ENCODE data around the gene PPARG.
"Not testable (repeated sequence)": the region's sequence is repeated elsewhere in the genome, so short reads cannot be mapped to it uniquely, and the experiment has no call there.

PPARG gene

GRCh38 chr3:12288182-12289129 lies at the start of gene PPARG:
PPARG (plus strand) TSS chr3:12289070; CDS start chr3:12379712, 90,642 bp downstream.
- no peak for DNase-seq

DNA sequence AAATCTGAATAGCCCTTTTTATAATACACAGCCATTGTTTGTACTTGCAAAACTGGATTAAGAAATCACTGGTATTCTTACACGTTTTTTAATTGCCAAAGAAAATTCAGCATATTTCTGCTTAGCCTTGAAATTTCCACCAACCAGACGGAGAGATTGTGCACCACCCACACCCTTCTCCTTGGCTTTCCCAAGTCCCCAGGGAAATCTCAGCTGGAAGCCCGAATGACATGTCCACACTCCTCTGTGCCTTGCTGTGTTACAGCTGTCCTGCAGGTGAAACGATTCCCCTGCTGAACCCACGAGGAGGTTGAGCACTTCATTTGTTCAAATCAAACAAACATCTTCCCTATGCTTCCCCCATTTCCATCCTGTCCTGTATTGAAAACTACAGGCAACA lies 49.6 kb upstream of the PPARG start:
- peak; percentile 5 for DNase-seq

DNA sequence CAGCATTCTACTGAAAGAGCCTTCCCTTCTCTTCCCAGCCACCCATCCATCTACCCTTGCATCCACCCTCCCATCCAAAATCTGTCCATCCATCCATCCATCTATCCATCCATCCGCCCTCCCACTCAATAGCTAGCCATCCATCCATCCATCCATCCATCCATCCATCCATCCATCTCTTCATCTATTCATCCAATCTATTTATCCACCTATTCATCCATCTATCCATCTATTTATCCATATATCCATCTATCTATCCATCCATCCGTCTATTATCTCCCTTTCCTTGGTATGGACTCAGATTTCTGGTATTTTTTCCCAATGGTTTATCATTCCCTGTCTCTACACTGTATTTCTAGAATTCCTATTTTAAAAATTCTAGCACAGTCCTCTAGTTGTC lies 46.1 kb upstream of the PPARG start:
- DNase-seq: no peak

- no peak for DNase-seq
These were observed 42.2 kb upstream of the PPARG start for GRCh38 chr3:12246497-12247163.

GRCh38 chr3:12247411-12247810 lies 41.5 kb upstream of the PPARG start:
- DNase-seq: no peak

DNA sequence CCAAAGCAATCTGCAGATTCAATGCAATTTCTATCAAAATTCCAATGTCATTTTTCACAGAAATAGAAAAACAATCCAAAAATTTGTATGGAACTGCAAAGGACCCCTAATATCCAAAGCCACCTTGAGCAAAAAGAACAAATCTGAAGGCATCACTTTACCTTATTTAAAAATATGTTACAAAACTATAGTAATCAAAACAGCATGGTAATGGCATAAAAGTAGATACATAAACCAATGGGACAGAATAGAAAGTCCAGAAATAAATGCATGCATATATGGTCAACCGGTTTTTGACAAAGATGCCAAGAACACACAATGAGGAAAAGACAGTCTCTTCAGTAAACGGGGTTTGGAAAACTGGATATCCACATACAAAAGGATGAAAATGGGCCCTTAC lies 39.4 kb upstream of the PPARG start:
- no peak for DNase-seq

DNA sequence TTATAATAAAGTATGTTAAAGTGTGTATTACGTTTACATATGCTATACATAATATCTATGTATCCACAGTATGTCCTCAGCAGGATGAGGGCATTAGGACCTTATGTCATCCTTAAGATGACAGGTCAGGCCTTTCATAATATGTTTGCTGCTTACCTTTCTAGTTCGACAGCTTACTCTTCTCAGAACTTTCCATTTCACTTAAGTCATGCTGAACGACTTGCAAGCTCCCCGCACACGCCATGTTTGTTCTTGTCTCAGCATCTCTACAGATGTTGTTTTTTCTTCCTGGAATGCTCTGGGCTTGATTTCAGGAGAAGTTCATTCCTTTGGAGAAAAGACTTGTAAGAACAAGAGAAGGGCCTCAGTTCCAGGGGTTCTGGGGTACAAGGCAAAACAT lies 36.0 kb upstream of the PPARG start:
- DNase-seq: no peak

DNA sequence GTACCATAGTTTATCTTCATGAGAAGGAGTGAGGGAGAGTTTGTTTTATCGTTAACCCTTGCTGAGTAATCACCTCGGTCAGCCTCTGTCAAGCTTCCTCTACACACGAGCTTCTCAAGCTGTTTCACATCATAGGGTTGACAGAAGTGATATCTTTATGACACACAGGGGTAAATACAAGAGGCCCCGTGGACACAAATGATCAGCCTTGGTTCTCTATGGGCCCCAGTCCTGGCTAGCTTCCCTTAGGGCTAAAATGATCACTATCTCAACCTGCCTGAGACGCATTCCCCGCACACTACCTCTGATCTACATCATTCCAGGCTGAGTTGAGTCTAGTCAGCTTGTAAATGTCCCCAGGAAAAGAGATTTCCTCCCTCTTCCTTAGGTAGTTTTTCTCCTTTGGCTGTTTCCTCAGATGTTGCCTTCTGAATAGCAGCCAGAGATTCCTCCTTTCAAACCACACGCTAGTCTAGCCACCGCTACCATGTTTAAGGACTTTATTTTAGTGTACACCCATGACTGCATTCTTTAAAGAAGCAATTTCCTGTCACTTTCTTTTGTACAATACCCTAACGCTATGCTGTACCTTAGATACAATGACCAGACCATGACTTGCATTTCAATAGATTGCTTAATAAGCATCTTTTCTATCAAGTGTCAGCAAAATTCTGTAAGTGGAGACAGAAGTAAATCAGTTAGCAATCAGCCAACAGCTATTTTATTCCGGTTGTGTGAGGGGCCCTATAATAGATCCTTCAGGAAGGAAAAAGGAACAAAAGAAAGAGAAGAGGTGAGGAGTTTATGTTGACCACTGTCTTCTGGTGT lies 35.1 kb upstream of the PPARG start:
- no peak for DNase-seq

GRCh38 chr3:12255393-12255792 lies 33.5 kb upstream of the PPARG start:
- DNase-seq: no peak

DNA sequence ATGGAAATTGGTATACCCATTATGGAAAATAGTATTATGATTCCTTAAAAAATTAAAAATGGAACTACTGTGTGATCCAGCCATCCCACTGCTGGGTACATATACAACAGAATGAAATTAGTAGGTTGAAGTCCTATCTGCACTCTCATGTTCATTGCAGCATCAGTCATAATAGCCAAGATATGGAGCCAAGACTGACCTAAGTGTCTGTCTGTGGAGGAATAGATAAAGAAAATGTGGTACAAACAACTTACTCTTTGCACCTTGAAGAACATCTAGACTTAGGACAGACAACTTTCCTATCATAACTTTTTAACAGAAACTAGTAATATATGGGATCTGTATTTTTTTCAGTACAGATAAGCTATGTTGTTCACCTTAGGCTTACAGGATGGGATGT lies 30.0 kb upstream of the PPARG start:
- DNase-seq: no peak

- DNase-seq: not testable (repeated sequence)
These were observed 26.7 kb upstream of the PPARG start for GRCh38 chr3:12262173-12262572.

- DNase-seq: no peak
These were observed 23.4 kb upstream of the PPARG start for GRCh38 chr3:12265508-12265907.

GRCh38 chr3:12266038-12266437 lies 22.8 kb upstream of the PPARG start:
- DNase-seq: no peak

- no peak for DNase-seq
These were observed 21.4 kb upstream of the PPARG start for GRCh38 chr3:12267376-12268030.

DNA sequence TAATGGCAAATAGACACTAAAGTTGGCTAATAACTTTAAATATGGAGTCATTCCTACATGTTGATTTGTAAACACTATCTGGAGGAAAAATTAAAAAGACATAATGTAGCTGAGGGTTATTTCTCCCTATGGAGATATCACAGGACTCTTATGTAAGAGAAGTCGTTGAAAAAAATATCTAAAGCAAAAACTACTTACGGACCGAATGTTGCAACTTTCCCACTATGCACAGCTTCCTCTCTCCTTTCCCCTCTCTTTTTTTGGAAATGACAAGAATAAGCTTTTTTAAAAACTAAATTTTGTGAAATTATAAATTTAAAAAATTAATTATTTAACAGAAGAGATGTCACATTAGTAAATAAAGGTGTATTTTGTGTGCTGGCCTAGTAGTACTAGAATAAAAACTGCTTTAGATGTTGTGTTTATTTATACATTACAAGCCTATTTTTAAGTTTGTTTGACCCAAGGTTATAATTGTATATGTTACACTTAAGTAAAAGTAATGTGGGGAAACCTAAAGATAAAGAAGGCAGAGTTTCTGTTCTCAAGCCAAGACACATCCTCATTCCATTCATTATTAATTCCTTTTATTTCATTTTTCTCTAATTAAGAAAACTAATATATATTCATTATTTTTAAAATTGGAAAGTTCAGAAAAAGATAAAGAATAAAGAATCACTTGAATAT lies 20.7 kb upstream of the PPARG start:
- DNase-seq: no peak

DNA sequence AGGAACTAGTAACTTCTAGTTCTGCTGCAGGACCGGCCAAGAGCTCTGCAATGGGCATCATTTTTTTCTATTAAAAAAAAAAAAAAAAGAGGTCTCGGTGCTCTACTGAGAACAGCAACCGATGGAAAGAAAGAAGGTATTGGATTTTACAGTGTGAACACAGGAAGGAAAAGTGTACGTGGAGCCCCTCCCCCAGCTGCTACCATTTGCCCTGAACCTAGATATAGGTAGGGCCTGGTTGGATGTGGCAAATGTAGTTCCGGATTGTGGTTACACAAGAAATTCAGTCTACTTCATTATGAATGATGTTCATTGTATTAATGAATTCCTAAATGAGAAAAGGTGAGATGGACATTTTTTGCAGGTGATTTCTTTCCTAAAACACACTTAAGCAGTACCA lies 17.9 kb upstream of the PPARG start:
- DNase-seq: no peak

- no peak for DNase-seq
These were observed 15.7 kb upstream of the PPARG start for GRCh38 chr3:12273045-12273695.

DNA sequence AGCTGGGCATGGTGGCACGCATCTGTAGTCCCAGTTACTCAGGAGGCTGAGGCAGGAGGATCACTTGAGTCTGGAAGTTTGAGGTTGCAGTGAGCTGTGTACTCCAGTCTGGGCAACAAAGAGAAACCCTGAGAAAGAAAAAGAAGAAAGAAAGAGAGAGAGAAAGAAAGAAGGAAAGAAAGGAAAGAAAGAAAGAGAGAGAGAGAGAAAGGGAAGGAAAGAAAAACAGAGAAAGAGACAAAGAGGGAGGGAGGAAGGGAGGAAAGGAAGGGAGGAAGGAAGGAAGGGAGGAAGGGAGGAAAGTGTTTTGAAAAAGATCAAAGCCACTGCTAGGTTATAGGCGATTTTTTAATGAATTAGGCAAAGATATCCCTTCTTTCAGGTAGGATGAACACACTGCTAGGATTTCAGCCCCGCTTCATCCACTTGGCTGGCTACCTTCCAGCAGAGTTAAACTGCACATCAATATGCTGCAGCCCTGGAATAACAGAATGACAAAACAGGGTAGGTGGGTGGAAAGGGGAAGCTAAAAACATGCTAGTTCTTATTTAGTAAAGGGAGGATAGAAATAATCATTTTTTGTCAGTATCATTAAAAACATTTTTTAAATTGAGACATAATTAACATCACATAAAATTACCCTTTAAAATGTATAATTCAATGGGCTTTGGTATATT lies 12.8 kb upstream of the PPARG start:
- DNase-seq: no peak

DNA sequence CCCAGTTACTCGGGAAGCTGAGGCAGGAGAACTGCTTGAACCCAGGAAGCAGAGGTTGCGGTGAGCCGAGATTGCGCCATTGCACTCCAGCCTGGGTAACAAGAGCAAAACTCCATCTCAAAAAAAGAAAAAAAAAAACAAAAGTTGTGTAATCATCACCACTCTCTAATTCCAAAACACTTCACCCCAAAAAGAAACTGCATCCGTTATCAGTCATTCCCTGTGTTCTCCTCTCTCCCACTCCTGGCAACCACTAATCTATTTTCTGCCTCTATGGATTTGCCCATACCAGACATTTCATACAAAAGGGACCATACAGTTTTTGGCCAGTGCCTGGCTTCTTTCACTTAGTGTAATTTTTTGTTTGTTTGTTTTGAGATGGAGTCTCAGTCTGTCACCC lies 12.0 kb upstream of the PPARG start:
- DNase-seq: not testable (repeated sequence)

- DNase-seq: no peak
These were observed 10.3 kb upstream of the PPARG start for GRCh38 chr3:12278566-12278965.

All from NCI-H82 (cell line).